Measurements from ENCODE around the gene USP22. TPM values are rescaled to one million over a fixed set of nuclear protein-coding genes. Genes with fewer than 3 reads are reported as not detected.
"Not testable (repeated sequence)": the region's sequence is repeated elsewhere in the genome, so short reads cannot be mapped to it uniquely, and the experiment has no call there.

USP22 gene
- total RNA-seq, 1 donor from 2014 or later = 160 TPM

- Histone ChIP-seq H3K4me3 (no peak overlapping the region), H3K27me3 (no peaks in the 10 kb centered on the region), H3K27ac (no peak overlapping the region), H3K9me3 (no peaks in the 10 kb centered on the region), H3K36me3 (no peaks in the 10 kb centered on the region), H3K4me1 (no peaks in the 10 kb centered on the region)
- intact Hi-C loops (cut with DNase I) = no loop called here
- TF ChIP-seq, protein P1, sequence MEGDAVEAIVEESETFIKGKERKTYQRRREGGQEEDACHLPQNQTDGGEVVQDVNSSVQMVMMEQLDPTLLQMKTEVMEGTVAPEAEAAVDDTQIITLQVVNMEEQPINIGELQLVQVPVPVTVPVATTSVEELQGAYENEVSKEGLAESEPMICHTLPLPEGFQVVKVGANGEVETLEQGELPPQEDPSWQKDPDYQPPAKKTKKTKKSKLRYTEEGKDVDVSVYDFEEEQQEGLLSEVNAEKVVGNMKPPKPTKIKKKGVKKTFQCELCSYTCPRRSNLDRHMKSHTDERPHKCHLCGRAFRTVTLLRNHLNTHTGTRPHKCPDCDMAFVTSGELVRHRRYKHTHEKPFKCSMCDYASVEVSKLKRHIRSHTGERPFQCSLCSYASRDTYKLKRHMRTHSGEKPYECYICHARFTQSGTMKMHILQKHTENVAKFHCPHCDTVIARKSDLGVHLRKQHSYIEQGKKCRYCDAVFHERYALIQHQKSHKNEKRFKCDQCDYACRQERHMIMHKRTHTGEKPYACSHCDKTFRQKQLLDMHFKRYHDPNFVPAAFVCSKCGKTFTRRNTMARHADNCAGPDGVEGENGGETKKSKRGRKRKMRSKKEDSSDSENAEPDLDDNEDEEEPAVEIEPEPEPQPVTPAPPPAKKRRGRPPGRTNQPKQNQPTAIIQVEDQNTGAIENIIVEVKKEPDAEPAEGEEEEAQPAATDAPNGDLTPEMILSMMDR (IDR thresholded peaks at IDR 0.05) = no peak
- DNase-seq = no peak
- no peak for ATAC-seq
Measured at GRCh38 chr17:21058098-21058893, 15.5 kb upstream of the USP22 start.

GRCh38 chr17:21053056-21053455 is 10.2 kb upstream of the USP22 start:
- H3K27ac ChIP-seq; H3K36me3 ChIP-seq; H3K4me3 ChIP-seq; H3K4me1 ChIP-seq; H3K9me3 ChIP-seq; DNase-seq; ATAC-seq; H3K27me3 ChIP-seq; intact Hi-C loops (cut with DNase I): not testable (repeated sequence)

- intact Hi-C loops (cut with DNase I) = no loop called here
- TF ChIP-seq, protein P1 (IDR thresholded peaks at IDR 0.05) = no peak
Measured at GRCh38 chr17:21049457-21049856, 6.6 kb upstream of the USP22 start.

DNA sequence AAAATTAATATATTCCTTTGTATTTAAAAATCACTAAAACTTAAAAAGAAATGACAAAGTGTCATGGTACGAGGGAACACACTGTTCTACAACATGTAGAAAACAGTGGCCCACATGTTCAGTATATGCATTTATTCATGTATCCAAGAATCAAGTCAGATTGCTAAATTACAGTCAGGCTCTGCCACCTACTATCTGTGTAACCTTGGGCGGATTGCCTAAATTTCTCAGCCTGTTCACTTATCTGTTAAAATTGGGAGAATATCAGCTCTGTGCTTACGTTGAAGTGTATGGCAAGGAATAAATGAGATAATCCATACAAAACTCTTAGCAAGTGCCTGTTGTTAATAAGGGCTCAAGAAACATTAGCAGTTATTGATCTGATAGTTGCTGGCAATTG is 3.4 kb upstream of the USP22 start:
- no peak for DNase-seq
- H3K36me3 ChIP-seq = no peaks in the 10 kb centered on the region
- TF ChIP-seq, protein P1 (IDR thresholded peaks at IDR 0.05) = no peak
- ATAC-seq = no peak
- H3K4me1 ChIP-seq = peaks cover 5% of the 10 kb centered on the region
- no peak overlapping the region for H3K4me3 ChIP-seq
- intact Hi-C loops (cut with DNase I) = no loop called here
- H3K9me3 ChIP-seq = no peaks in the 10 kb centered on the region
- no peak overlapping the region for H3K27ac ChIP-seq
- peaks cover 3% of the 10 kb centered on the region for H3K27me3 ChIP-seq

More at GRCh38 chr17:21049457-21049856, 6.6 kb upstream of the USP22 start:
- DNase-seq = no peak
- Histone ChIP-seq H3K36me3 (no peaks in the 10 kb centered on the region), H3K4me1 (peaks cover 6% of the 10 kb centered on the region), H3K27me3 (peaks cover 3% of the 10 kb centered on the region), H3K27ac (no peak overlapping the region), H3K4me3 (no peak overlapping the region), H3K9me3 (no peaks in the 10 kb centered on the region)
- ATAC-seq = no peak

DNA sequence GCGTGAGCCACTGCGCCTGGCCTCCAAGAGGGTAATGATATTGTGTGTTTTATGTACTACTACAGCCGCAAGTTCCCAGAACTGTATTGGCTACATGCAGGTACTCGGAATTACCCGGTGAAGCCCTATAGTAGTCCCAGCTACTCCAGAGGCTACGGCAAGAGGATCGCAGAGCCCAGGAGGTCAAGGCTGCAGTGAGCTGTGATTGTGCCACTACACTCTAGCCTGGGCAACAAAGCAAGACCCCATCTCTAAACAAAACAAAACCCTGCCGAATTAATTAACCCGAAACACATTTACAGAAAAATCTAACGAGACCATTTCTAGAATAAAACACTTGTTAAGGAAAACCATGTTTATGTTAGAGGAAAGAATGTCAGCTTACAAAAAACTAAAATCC is 2.2 kb upstream of the USP22 start:
- H3K4me1 ChIP-seq = peaks cover 11% of the 10 kb centered on the region
- intact Hi-C loops (cut with DNase I) = no loop called here
- no peak overlapping the region for H3K27ac ChIP-seq
- H3K9me3 ChIP-seq = no peaks in the 10 kb centered on the region
- H3K27me3 ChIP-seq = peaks cover 3% of the 10 kb centered on the region
- TF ChIP-seq, protein P1 (IDR thresholded peaks at IDR 0.05) = no peak
- no peak overlapping the region for H3K4me3 ChIP-seq
- ATAC-seq = no peak
- no peak for DNase-seq
- no peaks in the 10 kb centered on the region for H3K36me3 ChIP-seq

DNA sequence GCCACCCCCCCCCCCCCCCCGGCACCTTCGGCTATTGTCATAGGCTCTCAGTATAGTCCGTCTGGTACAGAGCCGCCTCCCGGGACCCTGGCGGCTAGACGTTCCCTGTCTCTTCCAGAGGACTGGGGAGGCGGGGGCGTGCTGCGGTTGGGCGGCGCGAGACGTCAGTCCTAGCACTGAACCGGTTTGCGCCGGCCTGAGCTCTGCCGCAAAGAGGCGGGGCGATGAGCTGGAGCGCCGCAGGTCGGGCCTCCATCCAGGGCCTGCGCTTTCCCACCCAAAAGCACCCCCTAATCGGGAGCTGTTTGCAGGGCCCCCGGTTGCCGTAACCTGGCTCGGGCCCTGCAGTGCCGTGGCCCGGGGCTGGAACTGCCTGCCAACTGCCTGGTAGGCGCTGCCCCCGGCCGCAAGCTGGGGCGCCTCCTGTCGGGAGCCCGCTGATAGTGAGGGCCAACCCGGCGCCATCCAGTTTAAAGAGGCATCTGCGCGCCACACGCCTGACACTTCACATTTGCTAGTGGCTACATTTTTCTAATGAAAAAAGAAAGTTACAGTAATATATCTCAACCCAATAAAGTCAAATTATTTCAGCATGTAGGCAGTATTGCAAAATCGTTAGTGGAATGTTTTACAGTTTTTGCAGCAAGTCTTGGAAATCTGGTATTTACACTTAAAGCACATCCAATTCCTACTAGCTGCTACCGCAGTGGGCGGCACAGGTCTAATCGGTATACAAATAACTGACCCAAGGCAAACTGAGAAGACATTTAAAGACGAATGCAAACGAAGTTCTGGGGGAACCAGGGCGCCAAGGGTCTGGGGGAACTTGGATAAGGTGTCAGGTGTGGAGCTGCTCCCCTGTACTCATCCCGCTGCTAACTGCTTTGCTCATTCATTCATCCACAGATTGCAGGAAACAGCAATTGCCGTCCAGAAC is 753 bp upstream of the USP22 start:
- no peaks in the 10 kb centered on the region for H3K9me3 ChIP-seq
- H3K36me3 ChIP-seq = peaks cover under 1% of the 10 kb centered on the region
- H3K27me3 ChIP-seq = peaks cover 3% of the 10 kb centered on the region
- TF ChIP-seq, protein P1 (IDR thresholded peaks at IDR 0.05) = peak; percentile 88
- ATAC-seq (peak; percentile 93), DNase-seq (peak; percentile 99)
- peaks cover 23% of the 10 kb centered on the region for H3K4me1 ChIP-seq
- H3K27ac ChIP-seq = peak overlapping the region; percentile 98
- peak overlapping the region; percentile 81 for H3K4me3 ChIP-seq
- intact Hi-C loops (cut with DNase I) = no loop called here
